HTR-8/SVneo (cell line): ENCODE data around the gene CASKIN2.

Experiments
- DNase-seq: peaks from one replicate; pipeline ENCODE4 v3.0.0; 2011; ENCODE audit warnings: low spot score, mixed read lengths; ENCODE audit not compliant: insufficient read length
- FAIRE-seq: peaks from 2 replicates; lab custom pipeline; 2011; peaks lifted over from hg19 to GRCh38; lab: Jason Lieb, UNC

Gene CASKIN2

GRCh38 chr17:75515496-75516254 lies at the start of gene CASKIN2:
Gene CASKIN2 (minus strand): TSS chr17:75515537. CDS start chr17:75513804, 1,733 bp downstream.
- DNase-seq = peak; percentile 99
- peak; percentile 98 for FAIRE-seq

GRCh38 chr17:75565066-75565465 lies 49.7 kb upstream of the CASKIN2 start:
- peak; percentile 85 for DNase-seq
- peak; percentile 9 for FAIRE-seq

GRCh38 chr17:75564195-75564594 lies 48.9 kb upstream of the CASKIN2 start:
- peak; percentile 60 for FAIRE-seq
- no peak for DNase-seq

GRCh38 chr17:75563063-75563758 lies 47.9 kb upstream of the CASKIN2 start:
- DNase-seq (no peak), FAIRE-seq (peak; percentile 13)

GRCh38 chr17:75561927-75562603 lies 46.7 kb upstream of the CASKIN2 start:
- DNase-seq (no peak), FAIRE-seq (no peak)

- DNase-seq (no peak), FAIRE-seq (no peak)
Measured at GRCh38 chr17:75559958-75560533, 44.7 kb upstream of the CASKIN2 start.

- DNase-seq (no peak), FAIRE-seq (peak; percentile 13)
Measured at GRCh38 chr17:75558666-75559530, 43.6 kb upstream of the CASKIN2 start.

- no peak for FAIRE-seq
- DNase-seq = no peak
Measured at GRCh38 chr17:75557852-75558665, 42.7 kb upstream of the CASKIN2 start.

- FAIRE-seq (peak; percentile 80), DNase-seq (peak; percentile 73)
Measured at GRCh38 chr17:75557075-75557851, 41.9 kb upstream of the CASKIN2 start.

GRCh38 chr17:75555679-75556153 lies 40.4 kb upstream of the CASKIN2 start:
- DNase-seq (no peak), FAIRE-seq (no peak)

- no peak for FAIRE-seq
- no peak for DNase-seq
Measured at GRCh38 chr17:75553295-75554110, 38.2 kb upstream of the CASKIN2 start.

GRCh38 chr17:75552425-75553294 lies 37.3 kb upstream of the CASKIN2 start:
- FAIRE-seq (peak; percentile 85), DNase-seq (peak; percentile 76)

- DNase-seq (no peak), FAIRE-seq (peak; percentile 48)
Measured at GRCh38 chr17:75551266-75551665, 35.9 kb upstream of the CASKIN2 start.

- DNase-seq (no peak), FAIRE-seq (no peak)
Measured at GRCh38 chr17:75550139-75550465, 34.8 kb upstream of the CASKIN2 start.

- DNase-seq = no peak
- peak; percentile 78 for FAIRE-seq
Measured at GRCh38 chr17:75549246-75550138, 34.2 kb upstream of the CASKIN2 start.
